DMS 273 (cell line): ENCODE data around the gene SYT17.

ENCODE experiments used
- DNase-seq: peaks from one replicate; lab custom pipeline; 2025; ENCODE audit not compliant: unreplicated experiment; lab: John Stamatoyannopoulos, UW

SYT17 gene, protein sequence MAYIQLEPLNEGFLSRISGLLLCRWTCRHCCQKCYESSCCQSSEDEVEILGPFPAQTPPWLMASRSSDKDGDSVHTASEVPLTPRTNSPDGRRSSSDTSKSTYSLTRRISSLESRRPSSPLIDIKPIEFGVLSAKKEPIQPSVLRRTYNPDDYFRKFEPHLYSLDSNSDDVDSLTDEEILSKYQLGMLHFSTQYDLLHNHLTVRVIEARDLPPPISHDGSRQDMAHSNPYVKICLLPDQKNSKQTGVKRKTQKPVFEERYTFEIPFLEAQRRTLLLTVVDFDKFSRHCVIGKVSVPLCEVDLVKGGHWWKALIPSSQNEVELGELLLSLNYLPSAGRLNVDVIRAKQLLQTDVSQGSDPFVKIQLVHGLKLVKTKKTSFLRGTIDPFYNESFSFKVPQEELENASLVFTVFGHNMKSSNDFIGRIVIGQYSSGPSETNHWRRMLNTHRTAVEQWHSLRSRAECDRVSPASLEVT

DNA sequence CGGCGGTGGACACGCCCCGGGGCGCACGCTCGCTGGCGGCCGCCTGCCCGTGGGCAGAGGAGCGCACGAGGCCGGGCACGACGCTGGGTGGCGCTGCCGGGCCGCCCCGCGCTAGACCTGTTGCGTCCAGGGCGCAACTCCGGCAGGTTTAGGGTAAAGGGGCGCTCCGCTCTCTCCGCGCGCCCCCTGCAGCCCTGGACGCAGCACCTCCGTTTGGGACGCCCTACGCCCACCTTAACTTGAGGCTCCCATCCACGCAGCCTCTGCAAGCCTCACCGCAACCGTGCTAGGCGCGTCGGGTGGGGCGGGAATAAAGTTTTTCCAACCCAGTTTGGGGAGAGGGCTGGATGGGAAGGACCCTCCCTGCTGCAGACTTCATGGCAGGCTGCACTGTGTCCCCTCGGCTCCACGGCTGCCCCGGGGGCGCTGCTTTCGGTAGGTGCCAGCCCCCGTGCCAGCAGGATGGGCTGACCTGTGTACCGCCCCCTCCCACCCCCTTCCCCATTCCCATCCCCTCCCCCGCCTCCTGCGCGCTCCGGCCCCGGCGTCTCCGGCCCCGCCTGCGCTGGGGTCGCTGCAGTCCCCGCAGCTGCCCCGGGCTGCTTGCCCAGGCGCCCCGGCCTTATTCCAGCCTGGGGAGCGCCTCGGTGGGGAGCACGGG, at the start of gene SYT17:
Gene SYT17 (plus strand): TSS at position 531 of the 661 bp plus-strand sequence. CDS start 407 bp downstream, outside the sequence.
- DNase-seq, result peak; percentile 94

DNA sequence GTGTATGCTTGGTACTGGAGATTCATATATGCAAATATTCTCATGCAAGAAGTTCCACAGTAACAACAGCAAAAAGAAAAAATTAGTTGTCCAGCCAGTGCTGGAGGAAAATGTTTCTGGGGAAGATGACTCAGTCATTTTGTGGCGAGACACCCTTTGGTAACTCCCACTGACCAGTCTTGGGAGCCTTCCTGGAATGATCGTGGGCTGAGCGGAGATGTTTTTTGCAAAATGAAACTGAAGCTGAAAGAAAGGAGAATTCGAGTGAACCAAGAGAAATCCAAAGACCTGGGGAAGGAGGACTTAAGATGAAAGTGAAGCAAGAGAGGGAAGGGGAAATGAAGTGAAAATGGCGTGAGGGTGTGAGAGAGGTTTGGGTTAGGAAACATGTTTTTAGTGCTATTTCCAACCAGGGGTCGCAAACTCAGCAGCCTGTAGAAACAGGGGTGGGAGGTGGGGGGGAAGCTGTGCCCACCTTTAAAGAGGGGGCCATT, 49.1 kb upstream of the SYT17 start:
- DNase-seq, result no peak

DNA sequence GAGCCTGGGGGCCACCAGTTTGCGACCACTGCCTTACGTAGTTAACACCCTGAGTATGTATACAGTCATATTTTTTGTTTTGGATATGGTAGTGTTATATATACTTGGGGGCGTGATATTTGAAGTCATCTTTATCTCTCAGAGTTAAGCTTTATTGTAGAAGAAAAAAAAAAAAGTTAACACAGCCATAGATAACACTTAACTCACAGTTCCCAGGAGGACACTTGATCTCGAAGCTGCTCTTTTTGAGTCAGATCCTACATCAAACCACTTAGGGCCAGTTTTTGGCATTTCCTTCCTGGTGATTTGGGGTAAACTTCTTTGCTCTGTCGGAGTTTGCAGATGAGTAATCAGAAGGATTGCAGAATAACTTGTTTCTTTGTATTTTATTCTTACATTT, 48.5 kb upstream of the SYT17 start:
- no peak for DNase-seq

DNA sequence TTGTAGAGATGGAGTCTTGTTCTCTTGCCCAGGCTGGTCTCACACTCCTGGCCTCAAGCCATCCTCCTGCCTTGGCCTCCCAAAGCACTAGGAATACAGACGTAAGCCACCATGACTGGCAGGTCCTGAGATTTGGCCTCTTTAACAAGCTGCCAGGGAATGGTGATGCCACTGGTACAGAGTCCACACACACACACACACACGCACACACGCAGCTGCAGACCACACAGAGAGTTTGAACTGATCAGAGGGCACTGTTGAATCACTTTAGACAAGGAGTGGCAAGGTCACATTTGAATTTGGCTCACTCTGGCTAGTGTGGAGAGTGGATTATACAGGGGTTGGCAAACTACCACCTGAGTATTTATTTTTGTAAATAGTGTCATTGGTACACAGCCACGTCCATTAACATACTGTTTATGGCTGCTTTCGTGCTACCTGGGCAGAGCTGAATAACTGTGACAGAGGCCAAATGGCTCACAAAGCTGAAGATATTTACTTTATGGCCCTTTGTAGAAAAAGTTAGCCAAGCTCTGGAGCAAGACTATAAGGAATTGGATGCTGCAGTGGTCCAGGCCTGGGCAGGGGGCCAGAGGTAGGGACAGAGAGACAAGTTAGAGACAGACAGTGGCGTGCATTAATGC, 44.4 kb upstream of the SYT17 start:
- DNase-seq, result no peak

DNA sequence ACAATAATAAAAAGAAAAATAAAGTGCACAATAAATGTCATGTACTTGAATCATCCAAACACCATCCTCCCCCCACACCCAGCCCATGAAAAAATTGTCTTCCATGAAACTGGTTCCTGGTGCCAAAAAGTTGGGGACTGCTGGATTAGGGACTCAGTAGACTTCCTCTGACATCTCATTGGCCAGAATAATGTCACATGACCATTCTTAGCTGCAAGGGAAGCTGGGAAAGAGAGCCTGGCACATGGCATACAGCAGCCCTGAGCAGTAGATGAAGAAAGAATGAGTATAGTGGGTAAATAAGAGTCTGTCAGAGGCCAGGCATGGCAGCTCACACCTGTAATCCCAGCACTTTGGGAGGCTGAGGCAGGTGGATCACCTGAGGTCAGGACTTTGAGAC, 41.7 kb upstream of the SYT17 start:
- peak; percentile 20 for DNase-seq

DNA sequence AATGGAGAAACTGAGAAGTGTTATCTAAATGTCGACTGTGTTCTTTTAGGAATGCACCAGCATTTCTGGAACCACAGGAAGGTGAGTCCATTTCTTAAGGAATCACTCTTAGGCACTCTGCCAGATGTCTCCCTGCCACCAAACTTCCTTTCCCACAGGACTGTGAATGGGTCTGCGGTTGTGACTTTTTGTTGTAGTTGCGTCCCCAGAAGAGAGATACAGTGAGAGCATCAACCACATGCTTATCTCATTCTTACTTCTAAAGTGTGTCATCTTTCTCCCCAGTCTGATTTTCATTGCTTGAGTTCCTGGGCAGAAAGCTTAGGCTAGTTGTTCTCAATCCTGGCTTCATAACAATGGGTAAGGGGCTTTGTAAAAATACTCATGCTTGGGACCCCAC, 40.8 kb upstream of the SYT17 start:
- no peak for DNase-seq

DNA sequence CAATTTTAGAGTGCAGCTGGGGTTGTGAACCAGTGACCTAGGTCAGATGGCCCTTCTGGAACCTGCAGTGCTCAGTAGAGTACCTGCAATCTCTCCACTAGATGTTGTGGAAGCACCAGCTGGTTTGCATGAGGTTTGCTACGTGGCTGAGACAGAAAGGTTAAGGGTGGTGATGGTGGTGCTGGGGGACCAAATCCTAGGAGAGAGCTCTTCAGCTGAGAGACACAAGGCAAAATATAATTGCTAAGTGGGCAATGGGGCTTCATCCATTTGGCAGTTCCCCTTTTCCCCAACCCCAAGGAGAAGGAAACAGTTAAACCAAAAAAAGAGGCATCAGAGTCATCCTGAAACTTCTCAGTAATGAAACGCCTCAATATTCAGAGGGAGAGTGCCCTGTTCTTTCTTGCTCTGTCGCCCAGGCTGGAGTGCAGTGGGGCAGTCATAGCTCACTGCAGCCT, 40.3 kb upstream of the SYT17 start:
- DNase-seq, result no peak

DNA sequence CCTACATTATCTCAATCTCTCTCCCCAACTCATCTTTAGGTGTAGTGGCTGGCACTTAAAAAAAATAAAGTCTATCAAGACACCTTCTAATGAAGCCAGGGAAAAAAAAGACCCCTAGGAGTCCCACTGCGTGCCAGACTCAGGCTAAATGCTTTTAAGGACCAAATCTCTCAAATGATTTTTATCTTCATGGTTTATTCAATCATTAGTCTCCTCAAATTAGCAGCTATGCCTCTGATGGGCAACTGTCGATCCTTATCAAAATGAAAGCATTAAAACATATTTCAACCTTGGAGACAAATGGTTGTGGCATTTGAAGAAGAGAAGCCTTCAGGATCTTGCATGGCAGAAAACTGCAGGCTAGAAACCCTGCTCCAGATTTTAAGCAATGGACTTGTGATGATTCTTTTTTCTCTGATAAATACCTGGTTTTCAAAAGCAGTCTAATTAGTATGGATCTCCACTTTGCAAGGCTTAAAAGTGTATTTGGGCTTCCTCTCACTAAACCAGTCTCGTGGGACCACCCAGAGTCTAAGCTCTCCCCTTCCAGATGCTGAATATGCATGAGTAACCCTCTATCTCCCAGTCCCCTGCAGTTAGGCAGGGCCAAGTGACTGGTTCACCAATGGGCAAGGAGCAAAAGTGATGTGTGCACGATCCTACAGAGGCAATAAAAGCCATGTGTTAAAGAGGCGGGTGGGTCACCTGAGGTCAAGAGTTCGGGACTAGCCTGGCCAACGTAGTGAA, 39.4 kb upstream of the SYT17 start:
- peak; percentile 51 for DNase-seq

DNA sequence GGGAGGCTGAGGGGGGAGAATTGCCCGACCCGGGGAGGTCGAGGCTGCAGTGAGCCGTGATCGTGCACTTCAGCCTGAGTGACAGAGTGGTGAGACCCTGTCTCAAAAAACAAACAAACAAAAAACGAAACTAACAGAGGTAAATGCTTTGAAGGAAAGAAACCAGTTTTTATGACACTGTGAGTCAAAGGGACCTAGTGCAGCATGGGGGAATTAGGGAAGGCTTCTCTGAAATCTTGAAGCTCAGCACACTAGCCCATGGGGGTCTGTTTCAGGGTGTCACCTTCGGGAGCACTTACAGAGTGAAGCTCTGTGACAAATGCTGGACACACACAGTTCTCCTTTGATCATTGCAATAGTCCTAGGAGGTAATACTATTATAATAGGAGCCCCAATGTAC, 37.7 kb upstream of the SYT17 start:
- no peak for DNase-seq

DNA sequence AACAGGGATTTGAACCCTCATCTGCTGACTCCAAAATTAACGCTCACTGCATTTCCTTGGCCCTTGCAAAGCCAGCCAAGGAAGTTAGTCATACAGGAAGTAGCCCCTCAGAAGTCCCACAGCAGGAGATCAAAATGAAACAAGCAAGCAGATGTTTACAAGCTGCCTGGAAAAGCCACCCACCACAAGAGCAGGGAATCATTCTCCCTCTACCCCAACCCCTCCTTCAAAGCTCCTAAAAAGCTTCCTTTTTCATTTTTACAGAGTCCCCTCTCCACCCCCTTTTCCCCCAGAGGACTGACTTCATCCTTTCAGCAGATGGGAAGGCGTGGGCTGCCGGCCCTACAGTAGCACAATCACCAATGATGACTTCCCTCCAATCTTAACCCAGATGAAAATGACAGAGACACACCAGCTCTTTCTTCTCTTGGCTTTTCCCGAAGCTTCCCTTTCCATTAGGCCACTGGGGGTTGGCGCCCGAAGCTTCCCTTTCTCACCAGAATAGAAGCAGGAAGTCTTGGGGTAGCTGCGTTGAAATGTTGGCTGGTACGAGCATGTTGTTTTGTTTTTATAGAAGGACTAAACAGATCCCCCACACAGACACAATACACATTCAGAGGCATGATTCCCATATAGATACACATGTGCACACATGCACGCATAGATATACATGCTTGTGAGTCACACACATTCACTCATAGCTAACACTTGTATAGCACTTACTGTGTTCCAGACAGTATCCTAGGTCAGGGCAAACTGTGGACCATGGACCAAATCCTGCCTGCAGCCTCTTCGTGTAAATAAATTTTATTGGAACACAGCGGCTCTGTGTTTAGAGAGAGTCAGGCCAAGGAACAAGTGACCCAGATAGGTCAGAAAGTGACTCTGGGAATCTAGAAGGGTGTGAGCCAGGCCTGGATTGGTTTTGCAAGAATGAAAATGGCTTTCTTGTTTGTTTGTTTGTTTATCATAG, 36.9 kb upstream of the SYT17 start:
- peak; percentile 90 for DNase-seq

DNA sequence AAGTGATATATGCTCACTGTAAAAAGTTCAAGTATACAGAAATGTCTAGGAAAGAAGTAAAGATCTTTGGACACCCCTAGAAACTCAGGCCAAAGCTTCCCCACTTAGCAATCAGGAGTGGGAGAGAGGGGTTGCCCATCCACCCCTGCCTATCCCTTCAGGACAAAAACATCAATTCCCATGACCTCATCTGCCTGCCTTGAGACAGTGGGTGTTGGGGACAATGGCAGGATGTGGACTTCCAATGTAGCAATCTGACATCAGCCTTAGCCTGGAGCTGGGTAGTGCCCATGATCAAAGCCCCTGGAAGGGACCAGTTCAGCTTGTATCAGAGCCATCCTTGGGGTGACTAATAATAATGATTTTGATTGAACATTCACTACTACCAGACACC, 36.2 kb upstream of the SYT17 start:
- peak; percentile 26 for DNase-seq

DNA sequence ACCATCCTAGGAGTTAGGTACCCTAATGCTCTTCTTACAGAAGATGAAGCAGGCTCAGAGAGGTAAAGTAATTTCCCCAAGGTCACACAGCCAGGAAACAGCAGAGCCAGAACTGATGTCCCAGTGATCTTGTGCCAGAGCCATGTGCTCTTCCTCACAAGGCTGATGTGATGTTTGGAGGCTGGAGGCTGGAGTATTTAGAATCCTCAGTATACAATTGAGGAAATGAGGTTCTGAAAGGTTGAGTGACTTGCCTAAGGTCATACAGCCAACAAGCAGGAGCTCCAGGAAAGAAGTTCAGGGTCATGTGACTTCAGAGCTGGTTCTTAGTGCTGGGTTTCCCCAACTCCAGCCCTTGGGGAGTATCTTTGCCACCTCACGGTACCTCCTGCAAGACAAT, 35.8 kb upstream of the SYT17 start:
- no peak for DNase-seq

DNA sequence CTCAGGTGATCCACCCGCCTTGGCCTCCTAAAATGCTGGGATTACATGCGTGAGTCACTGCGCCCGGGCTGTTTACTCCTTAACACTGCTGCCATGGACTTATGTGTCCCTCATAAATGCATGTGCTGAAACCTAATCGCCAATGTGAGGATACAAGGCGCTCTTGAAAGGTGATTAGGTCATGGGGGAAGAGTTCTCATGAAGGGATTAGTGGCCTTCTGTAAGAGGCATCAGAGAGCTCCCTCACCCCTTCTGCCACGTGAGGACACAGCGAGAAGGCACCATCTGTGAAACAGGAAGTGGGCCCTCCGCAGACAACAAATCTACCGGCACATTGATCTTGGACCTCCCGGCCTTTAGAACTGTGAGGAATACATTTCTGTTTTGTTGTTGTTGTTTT, 35.1 kb upstream of the SYT17 start:
- DNase-seq, result peak; percentile 77

DNA sequence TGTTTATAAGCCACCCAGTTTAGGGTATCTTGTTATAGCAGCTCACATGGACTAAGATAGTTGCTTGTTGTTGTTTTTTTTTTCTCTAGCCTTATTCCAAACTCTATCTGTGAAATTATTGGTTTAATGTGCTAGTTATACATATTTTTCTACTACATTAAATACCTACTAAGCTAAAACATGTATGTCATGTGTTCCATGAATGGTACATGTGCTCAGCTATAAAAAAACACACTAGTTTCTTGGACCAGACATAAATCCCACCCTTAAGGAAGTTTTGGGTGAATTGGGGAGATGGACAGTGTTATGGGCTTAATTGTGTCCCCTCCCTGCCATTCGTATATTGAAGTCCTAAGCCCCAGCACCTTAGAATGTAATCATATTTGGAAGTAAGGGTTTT, 34.4 kb upstream of the SYT17 start:
- DNase-seq, result no peak

DNA sequence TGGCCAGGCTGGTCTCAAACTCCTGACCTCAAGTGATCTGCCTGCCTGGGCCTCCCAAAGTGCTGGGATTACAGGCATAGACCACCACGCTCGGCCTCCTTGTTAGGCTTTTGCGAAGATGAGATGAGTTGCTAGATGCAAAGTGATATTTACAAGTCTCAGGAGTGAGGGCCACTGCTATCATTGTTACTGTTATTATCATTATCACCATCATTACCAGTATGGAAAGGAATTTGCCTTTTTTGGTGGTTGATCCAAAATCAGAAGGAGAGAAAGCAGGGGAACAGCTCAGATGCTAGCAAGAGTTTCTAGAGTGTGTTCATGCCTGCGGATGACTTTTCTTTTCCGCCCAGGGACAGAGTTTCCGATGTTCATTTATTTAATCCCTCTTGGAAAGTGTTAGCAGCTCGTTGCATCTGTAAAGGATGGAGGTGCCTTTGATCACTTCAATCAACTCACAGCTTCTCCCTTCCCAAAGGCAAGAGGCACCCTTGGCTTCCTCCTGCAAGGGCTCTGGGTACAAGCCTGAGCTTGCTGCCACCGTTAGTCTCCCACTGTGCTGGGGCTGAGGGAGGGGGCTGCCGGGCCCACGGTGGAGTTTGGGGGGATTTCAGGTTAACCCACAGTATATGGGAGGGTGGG, 32.7 kb upstream of the SYT17 start:
- no peak for DNase-seq

DNA sequence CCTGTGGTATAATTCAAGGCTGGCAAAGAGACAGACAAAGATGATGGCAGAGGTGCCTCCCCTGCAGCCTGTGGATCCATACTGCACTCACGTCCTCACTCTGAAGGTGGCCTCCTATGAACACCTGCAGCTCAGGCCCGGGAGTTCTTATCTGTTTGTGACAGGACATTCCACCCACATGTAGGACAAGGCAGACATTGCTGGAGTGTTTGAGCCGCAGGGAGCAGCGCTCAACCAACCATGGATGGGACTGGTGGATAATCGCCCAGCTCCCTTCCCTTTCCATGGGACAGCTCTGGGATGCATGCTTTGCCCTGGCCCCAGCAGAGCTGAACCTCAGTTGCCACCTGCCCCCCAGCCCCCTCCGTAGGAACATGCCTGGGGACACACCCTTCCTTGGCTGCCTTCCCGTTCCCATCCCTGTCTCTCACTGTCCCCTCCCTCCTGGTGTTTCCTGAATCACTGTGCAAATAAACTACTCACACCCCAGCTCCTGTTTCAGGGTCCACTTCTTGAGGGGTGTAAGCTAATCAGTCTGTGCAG, 32.1 kb upstream of the SYT17 start:
- peak; percentile 35 for DNase-seq

DNA sequence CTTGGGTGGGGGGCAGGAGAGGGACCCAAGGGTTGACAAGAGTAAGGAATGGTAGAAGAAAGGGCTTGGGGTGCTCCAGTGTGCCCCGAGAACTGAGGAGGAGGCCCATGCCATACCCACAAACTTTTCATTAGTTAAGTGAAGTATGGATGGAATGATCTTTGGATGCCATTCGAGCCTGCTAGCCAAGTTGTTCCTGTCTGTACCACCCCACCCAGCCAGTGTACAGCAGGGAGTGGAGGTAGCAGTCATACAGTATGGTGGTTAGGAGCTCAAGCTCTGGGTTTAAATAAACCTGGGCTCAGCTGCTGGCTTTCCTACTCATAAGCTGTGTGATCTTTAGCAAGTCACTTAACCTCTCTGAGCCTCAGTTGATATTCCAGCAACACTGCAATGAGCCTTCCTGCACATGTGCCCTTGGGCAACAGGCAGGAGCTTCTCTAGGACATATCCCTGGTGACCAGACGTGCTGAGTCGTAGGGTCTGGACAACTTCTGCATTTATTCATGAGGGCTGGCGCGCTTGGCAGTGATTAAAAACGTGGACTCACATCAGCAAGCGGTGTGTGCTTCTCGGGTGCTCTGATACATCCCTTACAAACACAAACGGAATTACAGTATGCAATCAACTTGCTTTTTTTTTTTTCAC, 31.4 kb upstream of the SYT17 start:
- peak; percentile 49 for DNase-seq
